HFFc6 (cell line): ENCODE data around the gene RLN3. TPM values are rescaled to one million over a fixed set of nuclear protein-coding genes. Genes with fewer than 3 reads are reported as not detected.

Source experiments
- DNase-seq: peaks from one replicate; pipeline ENCODE4 v3.0.0-alpha.2; 2018
- H3K27ac Mint-ChIP-seq: 2 replicates; pipeline ENCODE4 v1.8.0; 2020; ENCODE audit warnings: mild to moderate bottlenecking, mixed read lengths
- H3K27me3 Mint-ChIP-seq: 2 replicates; pipeline ENCODE4 v1.8.0; 2021; ENCODE audit warnings: mild to moderate bottlenecking, moderate library complexity, mixed read lengths; ENCODE audit not compliant: insufficient read depth
- H3K36me3 Mint-ChIP-seq: 2 replicates; pipeline ENCODE4 v1.8.0; 2021; ENCODE audit warnings: low read depth, mixed read lengths
- H3K4me1 Mint-ChIP-seq: 2 replicates; pipeline ENCODE4 v1.8.0; 2020; ENCODE audit warnings: low read depth, mixed read lengths
- H3K4me3 Mint-ChIP-seq: 2 replicates; pipeline ENCODE4 v1.8.0; 2020; ENCODE audit warnings: mild to moderate bottlenecking, moderate library complexity, mixed read lengths
- H3K9me3 Mint-ChIP-seq: 2 replicates; pipeline ENCODE4 v1.8.0; 2020; ENCODE audit warnings: mild to moderate bottlenecking, mixed read lengths
- total RNA-seq, 6 experiments: library from RNA; stranded (reverse); fragmentation: NEBNext Ultra II Directional; extraction: Animal tissue kit (Norgen Biotek cat#: 25700); gene quantifications; 2 replicates in 1 of 6; 3 replicates in 5 of 6; pipeline ENCODE4 v1.2.3, GENCODE V29; 2021
- TF ChIP-seq, protein P1 (sequence below): fragments of 200-600 bp; sonication (generic); IDR thresholded peaks from 2 replicates; pipeline ENCODE4 v1.5.0; 2021; ENCODE audit warnings: antibody characterized with exemption, mild to moderate bottlenecking

Gene RLN3
- total RNA-seq, 6 experiments from 2014 or later = not detected

DNA sequence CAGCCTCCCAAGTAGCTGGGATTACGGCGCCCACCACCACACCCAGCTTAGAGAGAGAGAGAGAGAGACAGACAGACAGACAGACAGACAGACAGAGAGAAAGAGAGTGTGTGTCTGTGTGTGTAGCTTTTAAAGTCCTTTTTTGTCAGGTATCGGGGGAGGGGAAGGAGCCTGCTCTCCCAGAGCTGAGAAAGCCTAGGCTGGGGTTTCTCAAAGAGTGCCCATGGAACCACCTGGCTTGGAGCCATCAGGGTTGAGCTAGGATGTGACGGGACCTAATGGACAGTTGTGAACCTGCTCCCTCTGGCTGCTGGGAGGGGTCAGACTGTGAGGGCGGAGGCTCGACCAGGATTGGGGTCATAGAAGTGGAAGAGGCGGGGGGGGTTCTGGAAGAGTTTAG is 38.5 kb upstream of the RLN3 start:
- H3K36me3 Mint-ChIP-seq = no peaks in the 10 kb centered on the region
- peaks cover 20% of the 10 kb centered on the region for H3K4me1 Mint-ChIP-seq
- no peaks in the 10 kb centered on the region for H3K9me3 Mint-ChIP-seq
- DNase-seq = no peak
- no peak overlapping the region for H3K4me3 Mint-ChIP-seq
- H3K27ac Mint-ChIP-seq = no peak overlapping the region
- H3K27me3 Mint-ChIP-seq = peaks cover 1% of the 10 kb centered on the region
- TF ChIP-seq, protein P1, sequence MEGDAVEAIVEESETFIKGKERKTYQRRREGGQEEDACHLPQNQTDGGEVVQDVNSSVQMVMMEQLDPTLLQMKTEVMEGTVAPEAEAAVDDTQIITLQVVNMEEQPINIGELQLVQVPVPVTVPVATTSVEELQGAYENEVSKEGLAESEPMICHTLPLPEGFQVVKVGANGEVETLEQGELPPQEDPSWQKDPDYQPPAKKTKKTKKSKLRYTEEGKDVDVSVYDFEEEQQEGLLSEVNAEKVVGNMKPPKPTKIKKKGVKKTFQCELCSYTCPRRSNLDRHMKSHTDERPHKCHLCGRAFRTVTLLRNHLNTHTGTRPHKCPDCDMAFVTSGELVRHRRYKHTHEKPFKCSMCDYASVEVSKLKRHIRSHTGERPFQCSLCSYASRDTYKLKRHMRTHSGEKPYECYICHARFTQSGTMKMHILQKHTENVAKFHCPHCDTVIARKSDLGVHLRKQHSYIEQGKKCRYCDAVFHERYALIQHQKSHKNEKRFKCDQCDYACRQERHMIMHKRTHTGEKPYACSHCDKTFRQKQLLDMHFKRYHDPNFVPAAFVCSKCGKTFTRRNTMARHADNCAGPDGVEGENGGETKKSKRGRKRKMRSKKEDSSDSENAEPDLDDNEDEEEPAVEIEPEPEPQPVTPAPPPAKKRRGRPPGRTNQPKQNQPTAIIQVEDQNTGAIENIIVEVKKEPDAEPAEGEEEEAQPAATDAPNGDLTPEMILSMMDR = no peak

DNA sequence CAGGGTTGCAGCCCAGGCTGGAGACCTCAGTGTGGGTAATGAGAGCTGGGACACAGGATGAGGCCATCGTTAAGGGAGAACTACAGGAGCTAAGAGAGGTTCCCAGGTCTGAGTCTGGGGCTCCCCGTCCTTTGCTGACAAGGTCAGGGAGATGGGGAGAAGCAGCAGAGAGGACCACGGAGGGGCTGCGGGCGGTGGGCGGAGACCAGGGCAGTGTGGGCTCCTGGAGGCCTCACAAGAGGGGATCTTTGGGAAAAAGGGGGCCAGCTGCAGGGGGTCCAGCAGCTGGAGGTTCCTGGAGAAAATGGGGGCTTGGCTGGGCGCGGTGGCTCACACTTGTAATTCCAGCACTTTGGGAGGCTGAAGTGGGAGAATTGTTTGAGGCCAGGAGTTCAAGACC is 37.9 kb upstream of the RLN3 start:
- TF ChIP-seq, protein P1 = no peak
- H3K9me3 Mint-ChIP-seq = no peaks in the 10 kb centered on the region
- DNase-seq = no peak
- H3K4me3 Mint-ChIP-seq = no peak overlapping the region
- H3K36me3 Mint-ChIP-seq = no peaks in the 10 kb centered on the region
- H3K4me1 Mint-ChIP-seq = peaks cover 20% of the 10 kb centered on the region
- H3K27ac Mint-ChIP-seq = no peak overlapping the region
- peaks cover 1% of the 10 kb centered on the region for H3K27me3 Mint-ChIP-seq

DNA sequence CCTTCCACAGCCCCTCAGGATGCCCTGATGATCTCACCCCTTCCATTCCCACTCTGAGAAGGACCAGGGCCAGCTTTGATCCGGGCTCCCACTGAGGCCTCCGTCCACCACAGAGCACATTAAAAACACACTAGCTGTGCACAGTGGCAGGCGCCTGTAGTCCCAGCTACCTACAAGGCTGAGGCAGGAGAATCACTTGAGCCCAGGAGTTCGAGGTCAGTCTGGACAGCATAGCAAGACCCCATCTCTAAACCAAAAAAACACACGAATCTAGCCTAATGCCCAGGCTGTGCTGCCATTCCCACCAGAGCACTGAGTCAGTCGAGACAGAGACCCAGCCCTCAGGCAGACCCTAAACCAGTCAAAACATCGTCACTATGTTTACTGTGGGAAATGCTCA is 35.9 kb upstream of the RLN3 start:
- no peak for DNase-seq
- no peak overlapping the region for H3K27ac Mint-ChIP-seq
- H3K27me3 Mint-ChIP-seq = peaks cover 1% of the 10 kb centered on the region
- no peak overlapping the region for H3K4me3 Mint-ChIP-seq
- peaks cover 6% of the 10 kb centered on the region for H3K4me1 Mint-ChIP-seq
- no peaks in the 10 kb centered on the region for H3K9me3 Mint-ChIP-seq
- TF ChIP-seq, protein P1 = no peak
- no peaks in the 10 kb centered on the region for H3K36me3 Mint-ChIP-seq

DNA sequence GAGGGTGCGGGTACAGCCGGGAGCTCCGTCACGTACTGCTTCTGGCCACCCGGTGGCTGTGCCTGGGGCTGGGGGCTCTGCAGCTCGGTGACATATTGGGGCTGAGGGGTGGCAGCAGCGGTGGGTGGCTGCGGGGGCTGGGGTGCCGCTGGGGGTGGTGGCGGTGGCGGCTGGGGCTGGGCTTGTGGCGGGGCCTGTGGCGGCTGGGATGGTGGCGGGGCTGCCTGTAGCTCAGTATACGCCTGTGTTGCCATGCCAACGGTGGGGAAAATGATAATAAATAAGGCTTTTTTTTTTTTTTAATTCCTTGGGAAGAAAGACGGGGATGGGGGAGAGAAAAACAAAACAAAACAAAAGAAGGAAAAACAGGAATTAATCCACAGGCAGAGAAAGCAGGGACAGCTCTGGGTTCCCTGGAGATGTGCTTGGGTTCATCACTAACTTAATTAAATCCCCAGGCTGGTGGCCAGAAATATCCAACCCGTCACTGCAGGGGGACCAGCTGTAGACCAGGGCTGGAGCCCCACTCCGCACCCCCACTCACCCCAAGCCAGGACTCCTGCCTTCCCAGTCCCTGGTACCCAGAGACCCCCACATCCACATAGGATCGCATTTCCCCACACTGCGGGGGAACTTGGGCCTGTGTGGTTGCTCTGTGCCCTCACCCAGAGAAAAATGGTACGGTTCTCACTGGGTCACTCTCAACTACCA is 34.2 kb upstream of the RLN3 start:
- Mint-ChIP-seq H3K4me3 (no peak overlapping the region), H3K27me3 (peaks cover 1% of the 10 kb centered on the region), H3K9me3 (peaks cover 6% of the 10 kb centered on the region), H3K4me1 (no peaks in the 10 kb centered on the region; the same call in 1 of the 2 replicates), H3K36me3 (peaks cover 3% of the 10 kb centered on the region), H3K27ac (0 out of 2 replicates have a peak overlapping the region, but pooled peaks have one; percentile 13)
- TF ChIP-seq, protein P1 = no peak
- DNase-seq = no peak

DNA sequence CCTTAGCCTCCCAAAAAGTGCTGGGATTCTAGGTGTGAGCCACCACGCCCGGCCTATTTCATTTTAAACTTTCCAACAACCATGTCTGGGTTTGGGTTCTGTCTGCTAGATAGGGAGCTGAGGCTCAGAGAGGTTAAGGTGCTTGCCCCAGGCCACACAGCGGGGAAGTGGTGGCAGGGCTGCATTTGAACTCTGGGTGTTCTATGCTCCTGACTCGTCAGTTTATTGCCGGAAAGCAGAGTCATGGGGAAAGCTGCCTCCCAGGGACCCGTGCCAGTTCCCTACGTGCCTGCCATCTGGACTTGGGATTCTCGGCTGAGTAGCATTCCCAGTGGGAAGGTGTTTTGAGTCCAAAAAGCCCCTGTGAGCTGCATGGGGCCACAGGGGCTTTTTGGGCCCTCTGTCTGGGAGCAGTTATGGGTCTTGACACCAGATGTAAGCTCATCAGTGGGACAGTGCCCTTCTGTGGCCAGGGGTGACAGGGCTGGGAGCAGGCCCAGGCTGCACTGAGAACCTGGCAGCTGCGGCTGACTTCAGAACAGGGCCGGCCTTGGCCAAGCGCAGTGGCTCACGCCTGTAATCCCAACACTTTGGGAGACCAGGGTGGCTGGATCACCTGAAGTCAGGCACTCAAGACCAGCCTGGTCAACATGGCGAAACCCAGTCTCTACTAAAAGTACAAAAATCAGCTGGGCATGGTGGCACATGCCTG is 32.8 kb upstream of the RLN3 start:
- no peak overlapping the region for H3K4me3 Mint-ChIP-seq

More for the DNA sequence above, 32.8 kb upstream of the RLN3 start:
- TF ChIP-seq, protein P1 = no peak
- Mint-ChIP-seq H3K9me3 (peaks cover 11% of the 10 kb centered on the region), H3K4me1 (no peaks in the 10 kb centered on the region; the same call in 1 of the 2 replicates), H3K36me3 (peaks cover 10% of the 10 kb centered on the region), H3K27ac (peak overlapping the region; percentile 55; the same call in 1 of the 2 replicates), H3K27me3 (peaks cover 1% of the 10 kb centered on the region)
- DNase-seq = peak; percentile 33
